ENCODE data around the gene TREML2. TPM values are rescaled to one million over a fixed set of nuclear protein-coding genes. Genes with fewer than 3 reads are reported as not detected.

The TREML2 gene
- total and polyA plus RNA-seq, 8 donors = 0.08 to 0.37 (median 0.12) TPM; not detected in 5

GRCh38 chr6:41167173-41167963 is 33.6 kb downstream of the TREML2 start:
- intact Hi-C loops (cut with DNase I; ENCODE audit: low total_unique reads) = no loop called here
- TF ChIP-seq, protein P1, sequence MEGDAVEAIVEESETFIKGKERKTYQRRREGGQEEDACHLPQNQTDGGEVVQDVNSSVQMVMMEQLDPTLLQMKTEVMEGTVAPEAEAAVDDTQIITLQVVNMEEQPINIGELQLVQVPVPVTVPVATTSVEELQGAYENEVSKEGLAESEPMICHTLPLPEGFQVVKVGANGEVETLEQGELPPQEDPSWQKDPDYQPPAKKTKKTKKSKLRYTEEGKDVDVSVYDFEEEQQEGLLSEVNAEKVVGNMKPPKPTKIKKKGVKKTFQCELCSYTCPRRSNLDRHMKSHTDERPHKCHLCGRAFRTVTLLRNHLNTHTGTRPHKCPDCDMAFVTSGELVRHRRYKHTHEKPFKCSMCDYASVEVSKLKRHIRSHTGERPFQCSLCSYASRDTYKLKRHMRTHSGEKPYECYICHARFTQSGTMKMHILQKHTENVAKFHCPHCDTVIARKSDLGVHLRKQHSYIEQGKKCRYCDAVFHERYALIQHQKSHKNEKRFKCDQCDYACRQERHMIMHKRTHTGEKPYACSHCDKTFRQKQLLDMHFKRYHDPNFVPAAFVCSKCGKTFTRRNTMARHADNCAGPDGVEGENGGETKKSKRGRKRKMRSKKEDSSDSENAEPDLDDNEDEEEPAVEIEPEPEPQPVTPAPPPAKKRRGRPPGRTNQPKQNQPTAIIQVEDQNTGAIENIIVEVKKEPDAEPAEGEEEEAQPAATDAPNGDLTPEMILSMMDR (IDR thresholded peaks at IDR 0.05) = no peak
- TF ChIP-seq EP300 (IDR thresholded peaks at IDR 0.05) = no peak
- no peak for TF ChIP-seq POLR2AphosphoS5 (IDR thresholded peaks at IDR 0.05)
- no peak for TF ChIP-seq POLR2A (IDR thresholded peaks at IDR 0.05)

GRCh38 chr6:41164551-41165120 is 36.3 kb downstream of the TREML2 start:
- no peak overlapping the region for H3K4me3 ChIP-seq
- peaks cover 0 to 19% (median 6%) of the 10 kb centered on the region in 3 donors for H3K27me3 ChIP-seq
- 75 to 94% (median 88%) methylated on average over 4 of the region's 4 CpGs for WGBS, 5 donors
- peaks cover 0 to 2% (median 0%) of the 10 kb centered on the region in 4 donors for H3K4me1 ChIP-seq
- no peak overlapping the region for H3K27ac ChIP-seq
- no peaks in the 10 kb centered on the region for H3K9me3 ChIP-seq
- no peak for DNase-seq
- no peaks in the 10 kb centered on the region for H3K36me3 ChIP-seq
- intact Hi-C loops (cut with DNase I; ENCODE audit: low total_unique reads) = no loop called here
- TF ChIP-seq, protein P1 (IDR thresholded peaks at IDR 0.05) = no peak
- TF ChIP-seq EP300 (IDR thresholded peaks at IDR 0.05) = no peak
- TF ChIP-seq POLR2AphosphoS5 (IDR thresholded peaks at IDR 0.05) = no peak
- no peak for TF ChIP-seq POLR2A (IDR thresholded peaks at IDR 0.05)

More at GRCh38 chr6:41167173-41167963, 33.6 kb downstream of the TREML2 start:
- Histone ChIP-seq H3K36me3 (no peaks in the 10 kb centered on the region), H3K27ac (no peak overlapping the region), H3K9me3 (no peaks in the 10 kb centered on the region), H3K4me3 (no peak overlapping the region), H3K4me1 (no peaks in the 10 kb centered on the region), H3K27me3 (peaks cover 0 to 5% (median 0%) of the 10 kb centered on the region in 3 donors)
- DNase-seq = peak in 1 of 2 donors; percentile 59
- WGBS, 5 donors = 62 to 72% (median 70%) methylated on average over 5 of the region's 5 CpGs

DNA sequence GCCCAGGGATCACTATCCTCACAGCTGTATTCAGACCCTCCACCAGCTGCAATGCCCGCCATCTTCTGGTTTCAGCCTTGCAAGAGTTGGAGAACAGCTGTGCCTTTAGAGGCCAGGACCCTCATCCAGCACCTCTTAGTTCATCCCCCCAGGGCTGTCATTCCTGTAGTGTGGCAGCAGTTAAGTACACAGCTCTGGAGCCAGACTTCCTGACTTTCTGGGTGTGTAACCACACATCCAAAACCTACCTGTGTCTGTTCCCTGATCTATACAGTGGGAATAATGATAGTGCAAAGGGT is 37.6 kb downstream of the TREML2 start:
- Histone ChIP-seq H3K27me3 (peaks cover 0 to 22% (median 6%) of the 10 kb centered on the region in 3 donors), H3K27ac (no peak overlapping the region), H3K4me3 (no peak overlapping the region), H3K4me1 (peaks cover 0 to 6% (median 0%) of the 10 kb centered on the region in 4 donors), H3K9me3 (no peaks in the 10 kb centered on the region), H3K36me3 (no peaks in the 10 kb centered on the region)
- 88 to 100% (median 100%) methylated on average over 1 of the region's 1 CpG for WGBS, 5 donors
- TF ChIP-seq POLR2A (IDR thresholded peaks at IDR 0.05) (no peak), POLR2AphosphoS5 (IDR thresholded peaks at IDR 0.05) (no peak), EP300 (IDR thresholded peaks at IDR 0.05) (no peak)
- TF ChIP-seq, protein P1 (IDR thresholded peaks at IDR 0.05) = no peak
- intact Hi-C loops (cut with DNase I; ENCODE audit: low total_unique reads) = no loop called here
- no peak for DNase-seq

- no peak for DNase-seq
- Histone ChIP-seq H3K27ac (no peak within 1 kb of the TSS), H3K4me3 (no peak within 1 kb of the TSS), H3K27me3 (peaks cover 0 to 22% (median 6%) of the 10 kb centered on the region in 3 donors), H3K36me3 (no peaks in the 10 kb centered on the region), H3K9me3 (no peaks in the 10 kb centered on the region), H3K4me1 (peaks cover 0 to 6% (median 0%) of the 10 kb centered on the region in 4 donors)
- no peak for TF ChIP-seq EP300 (IDR thresholded peaks at IDR 0.05)
- no peak for TF ChIP-seq POLR2AphosphoS5 (IDR thresholded peaks at IDR 0.05)
- TF ChIP-seq, protein P1 (IDR thresholded peaks at IDR 0.05) = no peak
- no peak for TF ChIP-seq POLR2A (IDR thresholded peaks at IDR 0.05)
- intact Hi-C loops (cut with DNase I; ENCODE audit: low total_unique reads) = no loop called here
- WGBS, 5 donors = 76 to 84% (median 78%) methylated on average over 10 of the region's 10 CpGs
These were observed 38.1 kb downstream of the TREML2 start, which contains the start of gene TREM2 for GRCh38 chr6:41162687-41163418. TSS of gene TREM2 (minus strand) at chr6:41163116. CDS start at chr6:41163082, 34 bp downstream.

All from stomach (tissue), 9 donors.